ENCODE results near the gene SEMA6A. TPM values are rescaled to one million over a fixed set of nuclear protein-coding genes. Genes with fewer than 3 reads are reported as not detected.

Gene SEMA6A
- total and polyA plus RNA-seq, 2 experiments from 2014 or later = 233 to 400 TPM

- no peak for TF ChIP-seq ZNF114 (CRISPR knock-in tag; IDR thresholded peaks at IDR 0.05)
- TF ChIP-seq ZNF462 (CRISPR knock-in tag; IDR thresholded peaks at IDR 0.05) = no peak
- no peak for TF ChIP-seq EZH2phosphoT487 (IDR thresholded peaks at IDR 0.05; ENCODE audit: unreplicated experiment)
Measured at GRCh38 chr5:116419258-116419657, 155.4 kb downstream of the SEMA6A start (continued).

GRCh38 chr5:116418774-116419173 is 155.8 kb downstream of the SEMA6A start:
- peaks cover 2% of the 10 kb centered on the region for H3K27me3 Mint-ChIP-seq (ENCODE audit: insufficient read depth, low read depth, poor library complexity)
- H3K79me2 ChIP-seq (replicated peaks; ENCODE audit: insufficient read depth) = no peaks in the 10 kb centered on the region
- H3K27ac Mint-ChIP-seq = no peak overlapping the region

GRCh38 chr5:116418016-116418415 is 156.6 kb downstream of the SEMA6A start:
- H3K27me3 ChIP-seq (ENCODE audit: insufficient read depth) = no peaks in the 10 kb centered on the region
- no peak overlapping the region for H3K4me3 Mint-ChIP-seq
- no peak overlapping the region for H3K4me3 ChIP-seq
- H3K4me1 ChIP-seq (ENCODE audit: insufficient read depth) = peaks cover 3% of the 10 kb centered on the region; the same call in 1 of the 2 replicates
- H3K27me3 Mint-ChIP-seq (ENCODE audit: insufficient read depth, low read depth, poor library complexity) = peaks cover 2% of the 10 kb centered on the region
- H3K36me3 ChIP-seq (ENCODE audit: insufficient read depth) = no peaks in the 10 kb centered on the region
- H3K9me2 ChIP-seq (ENCODE audit: insufficient read depth) = 0 out of 2 replicates have a peak, but pooled peaks cover 17% of the 10 kb centered on the region
- H3F3A ChIP-seq (replicated peaks; ENCODE audit: low read depth) = no peaks in the 10 kb centered on the region
- no peak overlapping the region for H3K4me2 ChIP-seq
- no peak overlapping the region for H3K27ac ChIP-seq (ENCODE audit: low read depth)
- H3K36me3 Mint-ChIP-seq (ENCODE audit: low read depth) = no peaks in the 10 kb centered on the region
- no peaks in the 10 kb centered on the region for H3K9me3 Mint-ChIP-seq
- peaks cover 4% of the 10 kb centered on the region for H3K4me1 Mint-ChIP-seq
- no peak overlapping the region for H3K27ac Mint-ChIP-seq
- H4K20me1 ChIP-seq (replicated peaks; ENCODE audit: insufficient read depth) = no peaks in the 10 kb centered on the region
- H2AFZ ChIP-seq = no peak overlapping the region
- ATAC-seq = no peak
- no peak for DNase-seq (ENCODE audit: low spot score)
- no peaks in the 10 kb centered on the region for H3K79me2 ChIP-seq (replicated peaks; ENCODE audit: insufficient read depth)
- TF ChIP-seq ETS1 (IDR thresholded peaks at IDR 0.05) (no peak), NANOG (IDR thresholded peaks at IDR 0.05; ENCODE audit: borderline replicate concordance) (no peak), STAT1 (IDR thresholded peaks at IDR 0.05; ENCODE audit: unreplicated experiment) (no peak), POLR2AphosphoS5 (IDR thresholded peaks at IDR 0.05; ENCODE audit: low read depth) (no peak), ZNF114 (CRISPR knock-in tag; IDR thresholded peaks at IDR 0.05) (no peak), JUNB (IDR thresholded peaks at IDR 0.05; ENCODE audit: unreplicated experiment) (no peak), ZNF331 (CRISPR knock-in tag; IDR thresholded peaks at IDR 0.05; ENCODE audit: low read depth) (no peak), REST (IDR thresholded peaks at IDR 0.05; ENCODE audit: unreplicated experiment) (no peak), EZH2phosphoT487 (IDR thresholded peaks at IDR 0.05; ENCODE audit: unreplicated experiment) (no peak)

More at GRCh38 chr5:116418774-116419173, 155.8 kb downstream of the SEMA6A start:
- H3K4me1 ChIP-seq (ENCODE audit: insufficient read depth) = peaks cover 2% of the 10 kb centered on the region; the same call in 1 of the 2 replicates
- no peak overlapping the region for H3K4me3 Mint-ChIP-seq
- no peaks in the 10 kb centered on the region for H4K20me1 ChIP-seq (replicated peaks; ENCODE audit: insufficient read depth)
- no peaks in the 10 kb centered on the region; the same call in 2 of the 3 replicates for H3K4me1 Mint-ChIP-seq
- H3K36me3 ChIP-seq (ENCODE audit: insufficient read depth) = no peaks in the 10 kb centered on the region
- 0 out of 2 replicates have a peak, but pooled peaks cover 17% of the 10 kb centered on the region for H3K9me2 ChIP-seq (ENCODE audit: insufficient read depth)
- H2AFZ ChIP-seq = no peak overlapping the region
- H3K27ac ChIP-seq (ENCODE audit: low read depth) = no peak overlapping the region
- no peaks in the 10 kb centered on the region for H3F3A ChIP-seq (replicated peaks; ENCODE audit: low read depth)
- H3K27me3 ChIP-seq (ENCODE audit: insufficient read depth) = no peaks in the 10 kb centered on the region
- H3K36me3 Mint-ChIP-seq (ENCODE audit: low read depth) = no peaks in the 10 kb centered on the region
- ATAC-seq = no peak
- no peak overlapping the region for H3K4me3 ChIP-seq
- H3K9me3 Mint-ChIP-seq = no peaks in the 10 kb centered on the region
- no peak for DNase-seq (ENCODE audit: low spot score)
- no peak overlapping the region for H3K4me2 ChIP-seq
- TF ChIP-seq JUNB (IDR thresholded peaks at IDR 0.05; ENCODE audit: unreplicated experiment) = no peak

Data from GM23338 (cell line).